Thoracic aorta (tissue), 2 donors: ENCODE measurements around the gene MRNIP. TPM values are rescaled to one million over a fixed set of nuclear protein-coding genes. Genes with fewer than 3 reads are reported as not detected.
A peak's percentile ranks its signal among the peaks of the same experiment; 100 is the strongest.

Experiments used
- ATAC-seq: fragments of 150-250 bp; one replicate; pipeline ENCODE4 v1.8.0; 2017; ENCODE audit warnings: low read depth; ENCODE audit not compliant: insufficient number of reproducible peaks, low FRiP score
- DNase-seq: peaks from one replicate; pipeline ENCODE4 v3.0.0-alpha.2; 2020; ENCODE audit warnings: low spot score
- H3K27ac ChIP-seq, 2 donors: fragments of 200-600 bp; sonication (generic); 1 replicate in 1 of 2; 2 replicates in 1 of 2; pipeline ENCODE4 v1.5.1; 2016; ENCODE audit warnings: mild to moderate bottlenecking in 2 of 2, moderate library complexity in 2 of 2
- H3K27me3 ChIP-seq: fragments of 200-600 bp; sonication (generic); replicated peaks from 2 replicates; pipeline ENCODE4 v1.6.0; 2016; ENCODE audit warnings: mild to moderate bottlenecking; ENCODE audit not compliant: insufficient read depth
- H3K36me3 ChIP-seq: fragments of 200-600 bp; sonication (generic); one replicate; pipeline ENCODE4 v1.5.1; 2016
- H3K4me1 ChIP-seq, 2 donors: fragments of 200-600 bp; sonication (generic); 1 replicate in 1 of 2; 2 replicates in 1 of 2; pipeline versions ENCODE4 v1.5.1 to v1.6.0; 2016; ENCODE audit warnings: low read depth in 2 of 2, mild to moderate bottlenecking in 1 of 2; ENCODE audit not compliant: control insufficient read depth in 1 of 2
- H3K4me3 ChIP-seq: fragments of 200-600 bp; sonication (generic); 2 replicates; pipeline ENCODE4 v1.5.1; 2016; ENCODE audit warnings: mild to moderate bottlenecking
- H3K9me3 ChIP-seq: fragments of 200-600 bp; sonication (generic); 2 replicates; pipeline ENCODE4 v1.5.1; 2016
- total RNA-seq, 2 donors: library from RNA; depleted of rRNA; stranded (reverse); fragments of >200 nt; gene quantifications; one replicate each; pipeline versions ENCODE4 v1.1.0 to v1.2.3, GENCODE V29; 2016
- TF ChIP-seq, protein P1 (sequence below): fragments of 200-600 bp; sonication (generic); IDR thresholded peaks from one replicate; pipeline ENCODE4 v1.5.1; 2019; ENCODE audit warnings: antibody characterized with exemption

Gene MRNIP
- total RNA-seq, 2 donors from 2014 or later: 46.2 to 54.2 TPM

DNA sequence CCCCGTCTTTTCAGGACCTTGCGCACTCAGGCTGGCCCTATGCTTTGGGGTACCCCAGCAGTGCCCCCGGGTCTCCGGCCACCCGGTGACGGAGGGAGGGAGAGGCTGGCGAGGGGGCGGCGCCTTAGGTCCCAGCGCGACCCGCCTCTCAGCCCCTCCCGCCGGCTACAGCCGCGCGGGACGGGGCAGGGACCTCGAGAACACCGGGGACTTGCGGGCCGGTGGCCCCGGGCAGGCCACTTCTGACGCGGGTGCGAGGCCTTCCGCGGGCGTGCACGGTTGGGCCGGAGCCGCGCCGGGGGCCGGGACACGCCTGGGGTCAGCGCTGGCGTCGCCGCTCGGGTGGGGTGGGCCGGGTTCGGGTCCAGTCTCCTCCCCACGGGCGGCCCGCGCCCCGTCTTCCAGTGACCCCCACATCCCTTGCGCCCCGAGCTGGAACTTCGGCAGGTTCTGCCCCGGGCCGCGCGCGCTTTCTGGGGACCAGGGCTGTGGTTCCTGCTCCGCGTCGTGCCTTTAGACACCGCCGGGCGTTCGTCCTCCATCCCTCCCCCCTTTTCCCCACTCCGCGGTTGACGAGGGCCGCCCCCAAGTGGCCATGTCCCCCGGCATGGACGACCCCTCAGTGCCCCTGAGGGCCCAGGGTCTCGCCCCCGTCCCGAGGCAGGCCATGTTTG lies 41.7 kb downstream of the MRNIP start:
- no peaks in the 10 kb centered on the region for H3K36me3 ChIP-seq
- H3K9me3 ChIP-seq: no peaks in the 10 kb centered on the region
- peak overlapping the region; percentile 75 for H3K4me3 ChIP-seq
- peak overlapping the region in 1 of 2 donors; percentile 39 for H3K27ac ChIP-seq
- no peak for ATAC-seq
- H3K4me1 ChIP-seq: peaks cover 23 to 36% of the 10 kb centered on the region in 2 donors
- TF ChIP-seq, protein P1, sequence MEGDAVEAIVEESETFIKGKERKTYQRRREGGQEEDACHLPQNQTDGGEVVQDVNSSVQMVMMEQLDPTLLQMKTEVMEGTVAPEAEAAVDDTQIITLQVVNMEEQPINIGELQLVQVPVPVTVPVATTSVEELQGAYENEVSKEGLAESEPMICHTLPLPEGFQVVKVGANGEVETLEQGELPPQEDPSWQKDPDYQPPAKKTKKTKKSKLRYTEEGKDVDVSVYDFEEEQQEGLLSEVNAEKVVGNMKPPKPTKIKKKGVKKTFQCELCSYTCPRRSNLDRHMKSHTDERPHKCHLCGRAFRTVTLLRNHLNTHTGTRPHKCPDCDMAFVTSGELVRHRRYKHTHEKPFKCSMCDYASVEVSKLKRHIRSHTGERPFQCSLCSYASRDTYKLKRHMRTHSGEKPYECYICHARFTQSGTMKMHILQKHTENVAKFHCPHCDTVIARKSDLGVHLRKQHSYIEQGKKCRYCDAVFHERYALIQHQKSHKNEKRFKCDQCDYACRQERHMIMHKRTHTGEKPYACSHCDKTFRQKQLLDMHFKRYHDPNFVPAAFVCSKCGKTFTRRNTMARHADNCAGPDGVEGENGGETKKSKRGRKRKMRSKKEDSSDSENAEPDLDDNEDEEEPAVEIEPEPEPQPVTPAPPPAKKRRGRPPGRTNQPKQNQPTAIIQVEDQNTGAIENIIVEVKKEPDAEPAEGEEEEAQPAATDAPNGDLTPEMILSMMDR: no peak
- no peaks in the 10 kb centered on the region for H3K27me3 ChIP-seq
- no peak for DNase-seq

DNA sequence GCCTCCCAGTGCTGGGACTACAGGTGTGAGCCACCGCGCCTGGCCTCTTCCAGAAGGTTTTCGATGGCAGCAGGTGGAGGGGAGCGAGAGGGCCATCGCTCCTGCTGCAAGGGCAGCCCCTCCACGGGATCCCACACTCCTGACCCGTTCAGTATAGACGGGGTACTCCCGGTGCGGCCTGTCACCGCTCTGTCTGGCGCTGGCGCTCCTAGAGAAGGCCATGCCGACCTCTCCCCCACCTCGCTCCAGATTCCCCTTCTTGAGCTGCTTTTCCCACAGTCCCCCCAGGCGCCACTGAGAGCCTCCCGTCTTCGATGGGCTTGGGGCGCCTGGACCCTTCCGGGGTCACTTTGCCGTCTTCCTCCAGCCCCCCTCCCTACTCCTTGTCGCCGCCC lies 42.2 kb downstream of the MRNIP start:
- TF ChIP-seq, protein P1: no peak
- no peak for DNase-seq
- Histone ChIP-seq H3K27me3 (no peaks in the 10 kb centered on the region), H3K36me3 (no peaks in the 10 kb centered on the region), H3K4me3 (peak overlapping the region; percentile 75), H3K4me1 (peaks cover 22 to 35% of the 10 kb centered on the region in 2 donors), H3K27ac (peak overlapping the region in 1 of 2 donors; percentile 39), H3K9me3 (no peaks in the 10 kb centered on the region)
- no peak for ATAC-seq

DNA sequence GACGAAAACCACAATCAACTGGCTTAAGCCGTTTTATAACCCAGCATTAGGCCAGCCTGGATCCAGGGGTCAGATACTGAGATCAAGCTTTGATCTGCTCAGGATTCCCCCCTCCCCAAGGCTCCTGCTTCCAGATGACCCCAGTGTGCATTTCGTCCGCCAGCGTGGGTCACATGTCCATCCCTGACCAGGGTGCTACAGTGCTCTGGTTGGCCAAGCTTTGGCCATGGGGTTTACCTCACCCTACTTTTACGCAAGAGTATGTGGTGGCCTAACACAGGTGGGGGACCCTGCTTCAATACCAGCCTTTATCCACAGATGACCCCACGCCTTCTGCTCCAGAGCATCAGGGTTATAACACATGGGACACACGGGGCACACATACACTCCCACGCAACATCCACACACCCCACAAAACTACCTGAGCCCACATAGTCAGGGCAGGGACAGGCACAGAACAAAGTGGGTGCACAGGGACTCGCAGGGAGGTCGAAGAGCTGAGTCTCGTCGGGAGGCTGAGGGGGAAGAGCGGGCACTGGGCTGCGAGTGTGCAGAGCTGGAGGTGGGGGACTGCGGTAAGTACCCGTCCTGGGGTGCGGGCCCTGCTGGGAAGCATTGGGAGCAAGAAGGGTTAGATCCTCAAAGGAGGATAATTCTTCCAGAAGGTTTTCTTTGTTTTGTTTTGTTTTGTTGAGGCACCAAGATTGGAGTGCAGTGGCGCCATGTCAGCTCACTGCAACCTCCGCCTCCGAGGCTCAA lies 42.9 kb downstream of the MRNIP start:
- Histone ChIP-seq H3K4me3 (no peak overlapping the region), H3K27ac (no peak overlapping the region), H3K36me3 (no peaks in the 10 kb centered on the region), H3K9me3 (no peaks in the 10 kb centered on the region), H3K27me3 (no peaks in the 10 kb centered on the region), H3K4me1 (peaks cover 22 to 35% of the 10 kb centered on the region in 2 donors)
- ATAC-seq (no peak), DNase-seq (no peak)
- TF ChIP-seq, protein P1: no peak

DNA sequence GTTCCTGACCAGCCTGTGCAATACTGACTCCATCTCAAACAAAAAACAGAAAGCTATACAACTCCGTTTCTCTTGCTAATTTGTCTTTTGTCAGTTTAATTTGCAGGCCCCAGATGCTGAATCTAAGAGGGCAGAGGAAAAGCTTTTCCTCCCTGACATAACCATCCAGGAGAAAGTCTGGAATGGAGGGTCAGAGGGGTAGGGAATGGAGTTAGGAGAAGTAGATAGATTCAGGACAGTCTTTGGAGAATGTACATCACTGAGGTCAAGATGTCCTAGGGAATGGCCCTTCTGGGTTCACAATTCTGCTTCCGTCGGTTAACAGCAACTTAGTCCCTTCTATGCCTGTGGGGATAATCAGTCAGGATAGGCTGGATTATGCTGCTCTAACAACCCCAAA lies 44.5 kb downstream of the MRNIP start:
- no peak for ATAC-seq
- no peaks in the 10 kb centered on the region for H3K9me3 ChIP-seq
- no peak overlapping the region for H3K4me3 ChIP-seq
- H3K27ac ChIP-seq: no peak overlapping the region
- H3K27me3 ChIP-seq: no peaks in the 10 kb centered on the region
- no peaks in the 10 kb centered on the region for H3K36me3 ChIP-seq
- DNase-seq: no peak
- H3K4me1 ChIP-seq: peaks cover 14 to 22% of the 10 kb centered on the region in 2 donors
- TF ChIP-seq, protein P1: no peak

DNA sequence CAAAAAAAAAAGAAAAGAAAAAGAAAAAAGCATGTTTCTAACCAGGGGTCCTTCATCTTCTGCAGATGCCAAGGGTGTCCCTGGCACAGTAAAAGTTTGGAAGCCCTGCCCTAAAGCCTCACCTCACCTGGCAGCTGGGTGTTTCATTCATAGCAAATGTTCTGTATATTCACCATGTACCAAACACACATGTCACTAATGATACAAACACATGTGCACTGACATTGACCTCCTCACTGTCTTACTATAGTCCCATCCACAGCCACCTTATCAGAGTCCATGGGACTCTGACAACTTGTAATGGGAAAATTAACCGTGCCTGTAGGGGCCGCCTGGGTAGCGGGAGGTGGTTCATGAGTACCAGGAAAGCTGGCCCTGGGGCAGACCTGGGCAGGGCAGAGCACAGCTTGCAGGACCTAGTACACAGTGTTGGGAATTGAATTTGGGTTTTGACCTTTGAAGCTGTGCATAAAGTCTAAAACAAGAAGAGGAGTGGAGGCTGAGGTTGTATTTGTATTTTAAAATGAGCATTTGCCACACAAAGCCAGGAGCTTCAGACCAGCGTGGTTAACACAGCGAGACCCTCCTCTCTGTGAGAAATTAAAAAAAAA lies 45.5 kb downstream of the MRNIP start:
- Histone ChIP-seq H3K36me3 (no peaks in the 10 kb centered on the region), H3K4me3 (no peak overlapping the region), H3K9me3 (no peaks in the 10 kb centered on the region), H3K27me3 (no peaks in the 10 kb centered on the region), H3K4me1 (peaks cover 7 to 15% of the 10 kb centered on the region in 2 donors), H3K27ac (no peak overlapping the region)
- no peak for DNase-seq
- no peak for ATAC-seq
- TF ChIP-seq, protein P1: no peak
